GM21447 (cell line): ENCODE measurements around the gene PEX16.

Experiments used
- ATAC-seq: cut with Tn5 transposase; IDR thresholded peaks from one replicate; pipeline ENCODE4 v1.9.1; 2021; ENCODE audit not compliant: unreplicated experiment

Gene PEX16

DNA sequence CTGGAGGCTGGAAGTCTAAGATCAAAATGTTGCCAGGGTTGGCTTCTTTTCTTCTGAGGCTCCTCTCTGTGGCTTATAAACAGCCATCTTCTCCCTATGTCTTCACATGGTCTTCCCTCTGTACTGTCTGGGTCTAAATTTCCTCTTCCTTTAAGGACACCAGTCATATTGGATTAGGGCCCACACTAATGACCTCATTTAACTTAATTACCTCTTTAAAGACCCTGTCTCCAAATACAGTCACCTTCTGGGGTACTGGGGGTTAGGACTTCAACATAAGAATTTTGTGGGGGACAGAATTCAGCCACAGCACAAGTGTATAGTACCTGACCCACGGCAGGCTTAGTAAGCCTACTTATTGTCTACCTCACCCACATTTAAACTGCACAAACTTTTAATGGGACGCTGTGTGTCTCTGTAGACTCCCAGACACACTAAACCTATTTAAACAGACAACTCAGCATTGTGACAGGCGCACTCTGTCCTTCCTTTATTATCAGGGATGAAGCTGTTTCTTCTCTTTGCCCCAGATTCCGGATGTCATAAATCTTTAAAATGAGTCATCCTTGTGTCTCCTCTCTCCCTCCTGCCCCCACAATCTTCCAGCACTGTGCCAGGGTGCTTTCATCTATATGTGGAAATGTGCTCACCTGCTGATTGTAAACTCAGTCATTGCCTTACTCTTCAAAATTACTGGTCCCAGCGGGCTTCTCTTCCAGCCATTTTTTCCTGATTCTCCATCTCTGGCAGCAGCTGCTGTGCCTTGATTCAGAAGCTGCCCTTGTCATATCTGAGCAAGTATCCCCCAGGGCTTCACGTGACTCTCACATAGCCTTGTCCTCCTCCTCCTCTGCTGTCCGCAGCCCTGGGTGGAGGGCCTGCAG, 37.6 kb downstream of the PEX16 start:
- no peak for ATAC-seq

DNA sequence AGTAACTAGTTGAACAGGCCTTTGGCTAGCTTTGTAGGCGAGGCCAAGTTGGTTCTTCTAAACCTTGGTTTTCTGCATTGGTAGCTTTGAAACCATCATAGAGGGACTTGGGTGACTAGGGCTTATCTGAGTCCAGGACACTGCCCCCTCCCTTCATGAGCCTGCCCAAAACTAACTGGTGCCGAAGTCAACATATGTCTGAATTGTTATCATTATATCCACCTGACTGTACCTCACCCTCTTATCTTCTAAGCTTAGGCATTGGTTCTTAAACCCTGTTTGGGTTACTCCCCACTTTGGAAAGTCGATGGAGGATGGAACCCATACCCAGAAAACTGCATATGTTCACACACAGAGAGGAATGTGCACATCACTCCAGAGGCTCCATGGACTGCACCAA, 39.8 kb downstream of the PEX16 start:
- ATAC-seq, result no peak

DNA sequence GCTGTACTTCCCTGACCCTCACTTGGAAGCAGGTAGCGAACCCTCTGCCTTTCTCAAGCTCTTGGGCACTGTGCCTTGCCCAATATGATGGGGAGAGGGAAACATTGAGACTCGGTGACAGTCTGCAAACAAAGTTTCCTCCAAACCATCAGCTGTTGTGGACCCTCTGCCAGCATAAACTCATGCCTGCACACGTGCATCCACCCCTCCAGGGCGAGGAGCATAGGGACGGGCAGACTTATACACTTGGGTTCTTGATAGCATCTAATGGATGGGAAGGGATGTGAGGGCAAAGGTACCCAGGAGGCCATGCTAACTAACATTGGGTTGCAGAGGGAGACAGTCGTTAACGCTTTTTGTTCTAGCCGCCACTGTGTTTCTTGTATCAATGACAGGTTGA, 40.5 kb downstream of the PEX16 start:
- ATAC-seq, result no peak

DNA sequence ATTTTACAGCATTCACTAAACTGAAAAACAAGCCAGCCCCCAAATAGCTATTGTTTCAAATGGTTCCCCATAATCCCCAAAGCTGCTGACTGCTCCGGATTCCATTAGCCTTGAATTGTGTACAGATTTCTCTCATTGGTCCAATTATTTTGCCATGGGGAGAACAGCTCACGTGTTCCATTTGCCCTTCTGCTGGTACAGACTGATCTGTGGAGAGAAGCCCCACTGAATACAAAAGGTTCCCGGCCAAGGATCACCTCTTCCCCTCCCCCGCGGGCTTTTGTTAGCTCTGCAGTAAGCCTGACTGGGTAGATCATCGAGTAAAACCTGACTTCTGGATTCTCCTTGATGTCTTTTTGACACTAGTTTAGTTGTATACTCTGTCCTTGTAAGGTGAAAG, 41.3 kb downstream of the PEX16 start:
- ATAC-seq, result no peak

DNA sequence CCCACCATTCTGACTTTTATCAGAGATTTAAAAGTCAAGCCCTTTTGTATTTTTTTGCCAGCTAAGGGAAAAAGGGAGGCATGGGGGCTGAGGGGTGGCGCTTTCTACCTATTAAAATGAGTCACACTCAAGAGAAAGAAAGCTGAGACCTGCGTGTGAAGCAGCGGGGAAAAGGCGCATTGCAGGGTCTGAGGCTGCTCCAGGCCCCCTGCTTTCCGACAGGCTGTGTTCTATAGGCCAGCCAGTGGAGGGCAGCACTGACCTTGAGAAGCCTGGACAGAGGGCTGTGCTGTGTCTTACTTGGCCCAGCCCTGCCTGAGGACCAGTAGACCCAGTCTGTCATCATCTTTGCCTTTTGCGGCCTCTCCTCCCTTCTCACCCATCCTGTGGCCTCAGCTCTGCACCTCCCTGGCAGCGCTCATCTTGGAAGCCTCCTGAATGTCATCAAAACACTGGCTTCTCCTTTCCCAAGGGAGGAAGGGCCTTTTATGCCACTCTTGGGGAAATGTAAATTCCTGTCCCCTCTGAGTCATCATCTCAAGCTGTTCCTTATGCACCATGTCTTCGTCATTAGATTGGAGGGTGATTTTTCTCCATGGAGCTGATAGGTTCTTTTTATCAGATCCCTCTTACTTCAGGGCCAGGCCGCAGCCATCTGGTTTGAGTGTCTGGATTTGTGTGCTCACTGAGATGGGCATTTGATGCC, 44.9 kb downstream of the PEX16 start:
- ATAC-seq, result no peak

DNA sequence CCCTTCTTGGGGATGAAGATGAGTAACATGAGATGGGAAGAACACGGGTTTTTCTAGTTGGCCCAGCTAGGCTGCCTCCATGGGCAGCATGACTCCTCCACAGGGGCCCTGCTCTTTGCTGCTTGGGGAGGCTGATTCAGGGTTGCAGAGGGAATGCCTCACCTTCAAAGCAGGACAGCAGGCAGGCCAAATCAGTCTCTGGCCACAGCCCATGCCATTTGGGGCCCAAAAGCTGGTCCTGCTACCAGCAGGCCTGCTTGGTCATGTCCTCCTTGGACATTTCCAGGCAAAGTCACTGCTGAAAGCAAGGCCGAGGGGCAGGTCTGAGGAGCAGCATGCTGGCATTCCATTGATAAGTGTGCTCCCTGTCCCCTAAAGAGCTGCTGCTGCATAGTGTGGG, 46.0 kb downstream of the PEX16 start:
- ATAC-seq, result no peak

DNA sequence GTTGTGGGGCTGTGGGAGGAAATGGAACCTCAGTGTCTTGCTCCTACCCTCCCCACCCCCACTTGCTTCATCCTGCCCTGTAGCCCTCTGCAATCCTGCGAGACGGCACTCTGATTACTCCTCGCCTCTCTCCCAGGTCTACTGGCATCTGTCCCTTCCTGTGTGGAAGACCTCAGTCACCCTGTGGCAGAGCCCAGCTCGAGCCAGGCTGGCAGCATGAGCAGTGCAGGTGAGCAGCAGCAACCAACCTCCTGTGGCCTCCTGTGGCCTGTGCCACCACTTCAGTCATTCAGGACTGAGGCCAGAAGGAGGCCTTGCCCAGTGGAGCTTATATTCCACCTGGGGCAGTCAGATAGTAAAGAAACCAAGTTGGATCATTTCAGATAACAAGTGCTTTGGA, 47.0 kb downstream of the PEX16 start:
- ATAC-seq, result no peak

DNA sequence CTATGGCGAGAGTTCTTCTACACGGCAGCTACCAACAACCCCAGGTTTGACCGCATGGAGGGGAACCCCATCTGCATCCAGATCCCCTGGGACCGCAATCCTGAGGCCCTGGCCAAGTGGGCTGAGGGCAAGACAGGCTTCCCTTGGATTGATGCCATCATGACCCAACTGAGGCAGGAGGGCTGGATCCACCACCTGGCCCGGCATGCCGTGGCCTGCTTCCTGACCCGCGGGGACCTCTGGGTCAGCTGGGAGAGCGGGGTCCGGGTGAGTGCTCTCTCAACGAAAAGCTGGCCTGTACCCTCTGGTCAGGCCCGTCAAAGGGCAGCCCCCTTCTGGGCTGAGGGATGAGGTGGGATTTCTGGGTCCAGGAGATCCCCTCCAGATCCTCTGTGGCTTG, 48.1 kb downstream of the PEX16 start:
- ATAC-seq, result no peak

DNA sequence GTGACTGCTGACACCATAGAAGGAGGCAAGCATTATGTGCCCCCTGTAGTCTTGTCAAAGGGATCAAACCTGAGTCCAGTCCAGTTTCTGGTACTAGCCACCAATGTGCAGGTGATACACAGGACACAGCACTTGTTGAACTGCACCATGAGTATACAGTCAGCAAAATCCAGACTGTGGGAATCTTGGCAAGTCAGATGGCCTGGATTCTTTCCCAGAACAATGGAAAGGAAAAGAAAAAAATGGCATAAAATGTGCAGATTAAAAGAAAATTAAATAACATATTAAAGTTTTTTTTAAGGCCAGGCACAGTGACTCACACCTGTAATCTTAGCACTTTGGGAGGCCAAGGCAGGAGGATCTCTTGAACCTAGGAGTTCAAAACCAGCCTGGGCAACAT, 53.6 kb downstream of the PEX16 start:
- no peak for ATAC-seq

DNA sequence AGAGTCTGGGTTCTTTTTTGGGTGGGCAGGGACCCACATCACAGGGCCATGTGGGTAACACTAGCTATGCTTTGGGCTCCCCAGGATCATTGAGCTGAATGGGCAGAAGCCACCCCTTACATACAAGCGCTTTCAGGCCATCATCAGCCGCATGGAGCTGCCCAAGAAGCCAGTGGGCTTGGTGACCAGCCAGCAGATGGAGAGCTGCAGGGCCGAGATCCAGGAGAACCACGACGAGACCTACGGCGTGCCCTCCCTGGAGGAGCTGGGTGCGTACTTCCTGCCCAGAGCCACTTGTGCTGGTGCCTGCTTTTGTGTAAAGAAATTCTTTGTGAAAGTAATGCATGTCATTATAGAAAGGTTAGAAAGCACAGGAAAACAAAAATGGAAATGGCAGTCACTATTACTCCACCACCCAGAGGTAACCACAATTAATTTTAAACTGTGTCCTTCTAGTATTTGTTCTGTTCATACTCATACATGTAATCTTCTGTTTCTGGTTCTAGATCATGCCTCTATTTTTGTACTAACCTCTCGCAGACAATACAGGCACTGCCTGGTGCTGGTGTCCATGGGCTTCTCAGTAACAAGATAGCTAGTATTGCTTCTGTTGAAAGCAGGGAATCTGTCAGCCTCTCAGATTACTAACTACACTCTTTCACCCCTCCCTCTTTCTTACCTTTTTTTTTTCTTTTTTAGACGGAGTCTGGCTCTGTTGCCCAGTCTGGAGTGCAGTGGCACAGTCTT, 56.7 kb downstream of the PEX16 start:
- no peak for ATAC-seq

DNA sequence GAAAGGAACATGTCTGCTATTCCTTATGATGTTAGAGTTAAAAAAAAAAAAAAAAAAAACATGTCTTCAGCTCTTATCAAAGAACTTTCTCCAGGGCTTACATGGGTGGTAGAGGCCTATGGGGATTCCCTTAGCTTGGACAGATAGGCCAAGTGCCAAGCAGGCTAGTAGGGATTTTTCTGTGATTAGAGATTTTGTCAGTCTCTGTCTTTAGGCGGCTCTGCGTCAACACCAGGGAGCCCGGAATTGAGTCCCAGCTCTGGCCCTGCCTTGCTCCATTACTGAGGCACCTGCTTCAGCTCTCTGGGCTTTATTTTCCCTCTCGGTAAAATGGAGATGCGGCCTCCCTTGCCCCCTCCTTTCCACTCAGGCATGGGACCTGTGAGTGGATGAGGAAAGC, 57.3 kb downstream of the PEX16 start:
- no peak for ATAC-seq
